Vagina (tissue), 2 donors: ENCODE results near the gene SLC22A23. TPM values are rescaled to one million over a fixed set of nuclear protein-coding genes. Genes with fewer than 3 reads are reported as not detected.

Experiments used
- DNase-seq, 2 donors: peaks; one replicate each; pipeline ENCODE4 v3.0.0-alpha.2; 2017; ENCODE audit errors: extremely low spot score in 2 of 2
- H3K27ac ChIP-seq: fragments of 200-600 bp; sonication (generic); one replicate; pipeline ENCODE4 v1.5.1; 2019
- H3K27me3 ChIP-seq: fragments of 200-600 bp; sonication (generic); one replicate; pipeline ENCODE4 v1.5.1; 2019
- H3K36me3 ChIP-seq, 2 donors: fragments of 200-600 bp; sonication (generic); one replicate each; pipeline ENCODE4 v1.5.1; 2017 to 2019
- H3K4me1 ChIP-seq: fragments of 200-600 bp; sonication (generic); one replicate; pipeline ENCODE4 v1.5.1; 2019
- H3K4me3 ChIP-seq, 2 donors: fragments of 200-600 bp; sonication (generic); 1 replicate in 1 of 2; 2 replicates in 1 of 2; pipeline ENCODE4 v1.5.1; 2016 to 2019
- H3K9me3 ChIP-seq: fragments of 200-600 bp; sonication (generic); one replicate; pipeline ENCODE4 v1.5.1; 2019
- POLR2A ChIP-seq, 2 donors: fragments of 450-650 bp; IDR thresholded peaks; one replicate each; pipeline ENCODE4 v1.6.1; 2017; ENCODE audit warnings: antibody characterized with exemption in 2 of 2, mild to moderate bottlenecking in 2 of 2, moderate library complexity in 2 of 2
- POLR2AphosphoS5 ChIP-seq, 2 donors: sonication (generic); formaldehyde crosslinking; IDR thresholded peaks; one replicate each; pipeline ENCODE4 v1.9.0; 2017; ENCODE audit warnings: antibody characterized with exemption in 2 of 2, mild to moderate bottlenecking in 2 of 2, low read depth in 1 of 2; ENCODE audit not compliant: insufficient read depth in 1 of 2
- intact Hi-C: fragments of 100-400 bp; cut with DNase I; formaldehyde crosslinking; loops from one replicate; pipeline ENCODE4 v1.15.1; 2023
- total RNA-seq: library from RNA; depleted of rRNA; stranded (reverse); fragments of >200 nt; gene quantifications from one replicate; pipeline ENCODE4 v1.2.3, GENCODE V29; 2016
- TF ChIP-seq, protein P1 (sequence below), 3 experiments: fragments of 450-650 bp in 2 of 3; fragments of 200-600 bp in 1 of 3; sonication (generic) in 1 of 3; IDR thresholded peaks; one replicate each; pipeline ENCODE4 v1.5.1; 2017 to 2019; ENCODE audit warnings: antibody characterized with exemption in 3 of 3, mild to moderate bottlenecking in 2 of 3, moderate library complexity in 2 of 3

The SLC22A23 gene
- total RNA-seq, 1 donor from 2014 or later: 40.5 TPM

- no peaks in the 10 kb centered on the region for H3K9me3 ChIP-seq
- no peak overlapping the region for H3K27ac ChIP-seq
- no peak overlapping the region for H3K4me3 ChIP-seq
- intact Hi-C loops: no loop called here
- H3K27me3 ChIP-seq: no peaks in the 10 kb centered on the region
- no peaks in the 10 kb centered on the region for H3K36me3 ChIP-seq
- TF ChIP-seq POLR2AphosphoS5 (IDR thresholded peaks at IDR 0.05; ENCODE audit: insufficient read depth in 1 of 2, low read depth in 1 of 2) (no peak), POLR2A (IDR thresholded peaks at IDR 0.05) (no peak)
- TF ChIP-seq, protein P1, sequence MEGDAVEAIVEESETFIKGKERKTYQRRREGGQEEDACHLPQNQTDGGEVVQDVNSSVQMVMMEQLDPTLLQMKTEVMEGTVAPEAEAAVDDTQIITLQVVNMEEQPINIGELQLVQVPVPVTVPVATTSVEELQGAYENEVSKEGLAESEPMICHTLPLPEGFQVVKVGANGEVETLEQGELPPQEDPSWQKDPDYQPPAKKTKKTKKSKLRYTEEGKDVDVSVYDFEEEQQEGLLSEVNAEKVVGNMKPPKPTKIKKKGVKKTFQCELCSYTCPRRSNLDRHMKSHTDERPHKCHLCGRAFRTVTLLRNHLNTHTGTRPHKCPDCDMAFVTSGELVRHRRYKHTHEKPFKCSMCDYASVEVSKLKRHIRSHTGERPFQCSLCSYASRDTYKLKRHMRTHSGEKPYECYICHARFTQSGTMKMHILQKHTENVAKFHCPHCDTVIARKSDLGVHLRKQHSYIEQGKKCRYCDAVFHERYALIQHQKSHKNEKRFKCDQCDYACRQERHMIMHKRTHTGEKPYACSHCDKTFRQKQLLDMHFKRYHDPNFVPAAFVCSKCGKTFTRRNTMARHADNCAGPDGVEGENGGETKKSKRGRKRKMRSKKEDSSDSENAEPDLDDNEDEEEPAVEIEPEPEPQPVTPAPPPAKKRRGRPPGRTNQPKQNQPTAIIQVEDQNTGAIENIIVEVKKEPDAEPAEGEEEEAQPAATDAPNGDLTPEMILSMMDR (IDR thresholded peaks at IDR 0.05): no peak
- H3K4me1 ChIP-seq: peaks cover 13% of the 10 kb centered on the region
- no peak for DNase-seq
These were observed 110.4 kb downstream of the SLC22A23 start for GRCh38 chr6:3346476-3346875.

DNA sequence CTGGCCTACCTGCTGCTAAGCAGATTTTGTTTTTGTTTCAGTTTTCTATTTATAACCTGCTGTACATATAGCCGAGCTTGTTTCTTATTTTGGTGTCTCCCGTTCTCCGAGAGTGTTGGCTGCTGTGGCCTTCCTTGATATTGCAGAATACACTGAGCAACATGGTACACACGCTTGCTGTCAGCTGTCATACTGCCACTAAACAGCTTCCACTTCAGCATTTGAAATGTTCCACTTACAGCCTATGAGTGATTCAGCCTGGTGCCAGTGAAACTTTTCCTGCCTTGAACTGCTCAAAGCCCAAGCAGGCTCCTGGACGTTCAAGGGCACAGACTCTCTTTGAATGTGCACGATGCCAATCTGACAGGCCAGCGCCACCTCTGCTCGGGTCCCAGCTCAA lies 111.0 kb downstream of the SLC22A23 start:
- TF ChIP-seq POLR2A (IDR thresholded peaks at IDR 0.05): no peak
- TF ChIP-seq POLR2AphosphoS5 (IDR thresholded peaks at IDR 0.05; ENCODE audit: insufficient read depth in 1 of 2, low read depth in 1 of 2): no peak
- TF ChIP-seq, protein P1 (IDR thresholded peaks at IDR 0.05): no peak
- no peak overlapping the region for H3K27ac ChIP-seq
- intact Hi-C loops: no loop called here

DNA sequence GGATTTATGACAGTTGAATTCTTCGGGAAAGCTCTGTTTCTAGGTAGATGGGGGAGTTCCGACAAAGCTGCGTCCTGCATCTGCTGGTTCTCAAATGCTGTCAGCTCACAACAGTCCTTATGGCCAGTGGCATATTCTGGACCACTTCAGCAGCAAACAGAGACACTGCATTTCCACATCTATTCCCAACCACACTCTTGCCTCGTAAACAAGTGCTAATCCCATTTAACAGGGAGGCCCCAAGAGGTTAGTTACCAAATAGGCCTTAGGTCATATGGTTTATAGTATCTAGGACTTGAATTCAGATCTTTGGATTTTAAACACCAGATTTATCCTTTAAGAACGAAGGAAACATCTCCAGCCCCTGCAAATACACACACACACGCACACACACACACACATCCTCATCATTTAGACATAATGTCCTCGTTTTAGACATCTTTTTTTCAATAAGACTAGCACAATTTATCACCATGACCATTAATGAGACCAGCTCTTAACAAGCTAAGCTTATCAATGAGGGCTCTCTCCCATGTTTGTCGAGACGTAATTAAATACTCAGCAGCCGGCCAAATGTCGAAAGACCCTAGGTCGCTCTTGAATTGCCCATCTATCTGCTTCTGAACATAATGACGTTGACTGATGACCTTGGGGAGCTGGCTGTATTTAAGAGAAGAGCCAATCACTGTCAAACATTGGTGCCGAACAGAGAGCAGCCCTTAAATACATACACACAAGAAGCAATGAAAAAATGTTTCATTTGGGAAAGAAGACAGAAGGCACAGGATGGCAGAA lies 113.6 kb downstream of the SLC22A23 start:
- Histone ChIP-seq H3K27me3 (no peaks in the 10 kb centered on the region), H3K4me3 (no peak overlapping the region), H3K9me3 (no peaks in the 10 kb centered on the region), H3K27ac (no peak overlapping the region), H3K4me1 (peaks cover 17% of the 10 kb centered on the region), H3K36me3 (no peaks in the 10 kb centered on the region)
- intact Hi-C loops: no loop called here
- no peak for DNase-seq
- no peak for TF ChIP-seq POLR2AphosphoS5 (IDR thresholded peaks at IDR 0.05; ENCODE audit: insufficient read depth in 1 of 2, low read depth in 1 of 2)
- TF ChIP-seq, protein P1 (IDR thresholded peaks at IDR 0.05): no peak
- no peak for TF ChIP-seq POLR2A (IDR thresholded peaks at IDR 0.05)

More for the DNA sequence above, 111.0 kb downstream of the SLC22A23 start:
- Histone ChIP-seq H3K9me3 (no peaks in the 10 kb centered on the region), H3K4me3 (no peak overlapping the region), H3K36me3 (no peaks in the 10 kb centered on the region), H3K27me3 (no peaks in the 10 kb centered on the region), H3K4me1 (peaks cover 9% of the 10 kb centered on the region)
- no peak for DNase-seq

GRCh38 chr6:3341467-3341866 lies 115.4 kb downstream of the SLC22A23 start:
- Histone ChIP-seq H3K4me3 (no peak overlapping the region), H3K9me3 (no peaks in the 10 kb centered on the region), H3K36me3 (no peaks in the 10 kb centered on the region), H3K4me1 (peaks cover 26% of the 10 kb centered on the region), H3K27me3 (no peaks in the 10 kb centered on the region), H3K27ac (peak overlapping the region; percentile 26)
- TF ChIP-seq POLR2AphosphoS5 (IDR thresholded peaks at IDR 0.05; ENCODE audit: insufficient read depth in 1 of 2, low read depth in 1 of 2) (no peak), POLR2A (IDR thresholded peaks at IDR 0.05) (no peak)
- TF ChIP-seq, protein P1 (IDR thresholded peaks at IDR 0.05): no peak
- intact Hi-C loops: no loop called here
- no peak for DNase-seq

GRCh38 chr6:3340894-3341293 lies 116.0 kb downstream of the SLC22A23 start:
- Histone ChIP-seq H3K36me3 (no peaks in the 10 kb centered on the region), H3K4me1 (peaks cover 26% of the 10 kb centered on the region), H3K9me3 (no peaks in the 10 kb centered on the region), H3K4me3 (no peak overlapping the region), H3K27me3 (no peaks in the 10 kb centered on the region), H3K27ac (peak overlapping the region; percentile 26)
- no peak for TF ChIP-seq POLR2AphosphoS5 (IDR thresholded peaks at IDR 0.05; ENCODE audit: insufficient read depth in 1 of 2, low read depth in 1 of 2)
- no peak for TF ChIP-seq POLR2A (IDR thresholded peaks at IDR 0.05)
- TF ChIP-seq, protein P1 (IDR thresholded peaks at IDR 0.05): no peak
- intact Hi-C loops: no loop called here
- DNase-seq: no peak
